CD4-positive, alpha-beta T cell (primary cell): ENCODE measurements around the gene XPO6. TPM values are rescaled to one million over a fixed set of nuclear protein-coding genes. Genes with fewer than 3 reads are reported as not detected.

Source experiments
- ATAC-seq: fragments of 200-7000 bp; cut with Tn5 transposase; one replicate; pipeline ENCODE4 v1.10.0; 2022; ENCODE audit warnings: mild to moderate bottlenecking; ENCODE audit not compliant: poor library complexity
- CTCF ChIA-PET: fragments of 350-600 bp; sonication (Branson Sonifier 250); formaldehyde crosslinking; loops from one replicate; lab custom pipeline; 2021; ENCODE audit warnings: antibody characterized with exemption, inconsistent platforms; lab: Charles Lee
- POLR2A ChIA-PET: fragments of 350-600 bp; sonication (Branson Sonifier 250); formaldehyde crosslinking; loops from one replicate; lab custom pipeline; 2021; ENCODE audit warnings: antibody characterized with exemption, inconsistent platforms; lab: Charles Lee
- DNase-seq, 14 experiments: peaks; one replicate each; pipeline ENCODE4 v3.0.0-alpha.2; 2013 to 2020; ENCODE audit warnings: mixed read lengths in 2 of 14
- H3K27ac ChIP-seq, 2 donors: one replicate each; pipeline versions ENCODE4 v1.5.1 to v1.7.0; 2013; ENCODE audit warnings: low read length in 2 of 2, low read depth in 1 of 2, mild to moderate bottlenecking in 1 of 2
- H3K27me3 ChIP-seq, 2 experiments: 1 replicate in 1 of 2; 2 replicates in 1 of 2; pipeline versions ENCODE4 v1.6.1 to v1.7.0; 2013; ENCODE audit warnings: low read length in 2 of 2, control low read depth in 1 of 2, mild to moderate bottlenecking in 1 of 2, moderate library complexity in 1 of 2; ENCODE audit not compliant: insufficient read depth in 2 of 2, control insufficient read depth in 1 of 2
- H3K36me3 ChIP-seq: one replicate; pipeline ENCODE4 v1.6.1; 2013; ENCODE audit warnings: low read length, control low read depth; ENCODE audit not compliant: insufficient read depth
- H3K4me1 ChIP-seq: one replicate; pipeline ENCODE4 v1.6.1; 2013; ENCODE audit warnings: low read length, control low read depth; ENCODE audit not compliant: insufficient read depth
- H3K4me3 ChIP-seq: one replicate; pipeline ENCODE4 v1.5.1; 2013; ENCODE audit warnings: mild to moderate bottlenecking, low read length, moderate library complexity
- H3K9me3 ChIP-seq, 2 experiments: 1 replicate in 1 of 2; 2 replicates in 1 of 2; pipeline versions ENCODE4 v1.6.1 to v1.7.0; 2013; ENCODE audit warnings: low read length in 2 of 2, mild to moderate bottlenecking in 2 of 2, control low read depth in 1 of 2, moderate library complexity in 1 of 2; ENCODE audit not compliant: control insufficient read depth in 1 of 2, insufficient read depth in 1 of 2
- H3K27ac Mint-ChIP-seq: one replicate; pipeline ENCODE4 v1.8.0; 2020; ENCODE audit warnings: mixed read lengths
- H3K27me3 Mint-ChIP-seq: one replicate; pipeline ENCODE4 v1.8.0; 2021; ENCODE audit warnings: mixed read lengths
- H3K36me3 Mint-ChIP-seq: one replicate; pipeline ENCODE4 v1.8.0; 2021; ENCODE audit warnings: low read depth, mixed read lengths
- H3K4me1 Mint-ChIP-seq: one replicate; pipeline ENCODE4 v1.8.0; 2021; ENCODE audit warnings: low read depth, mixed read lengths
- H3K4me3 Mint-ChIP-seq: one replicate; pipeline ENCODE4 v1.8.0; 2020; ENCODE audit warnings: mild to moderate bottlenecking, mixed read lengths
- H3K9me3 Mint-ChIP-seq: one replicate; pipeline ENCODE4 v1.8.0; 2020; ENCODE audit warnings: mixed read lengths
- CTCF ChIP-seq: fragments of 200-600 bp; IDR thresholded peaks from one replicate; pipeline ENCODE4 v1.8.0; 2022; ENCODE audit warnings: antibody characterized with exemption, mild to moderate bottlenecking
- intact Hi-C, 2 experiments: fragments of 100-400 bp; cut with DNase I in 1 of 2; cut with micrococcal nuclease in 1 of 2; formaldehyde crosslinking; loops; one replicate each; pipeline versions ENCODE4 v1.15.1 to v1.9.0; 2023 to 2025; cut with DNase I, micrococcal nuclease
- total RNA-seq, 174 experiments: library from RNA in 2 of 174; stranded (reverse) in 2 of 174; gene quantifications; one replicate each; pipeline ENCODE4 v1.2.3 and lab custom pipeline; 2021 to 2026

Gene XPO6
- total RNA-seq, 2 experiments from 2014 or later = 378 to 390 TPM

- Mint-ChIP-seq H3K4me3 (no peak overlapping the region), H3K27me3 (no peaks in the 10 kb centered on the region), H3K9me3 (no peaks in the 10 kb centered on the region), H3K4me1 (no peaks in the 10 kb centered on the region), H3K27ac (no peak overlapping the region), H3K36me3 (peaks cover 99% of the 10 kb centered on the region)
- H3K4me1 ChIP-seq = no peaks in the 10 kb centered on the region
- POLR2A ChIA-PET = no interaction called here
- no peak for TF ChIP-seq CTCF
- intact Hi-C loops = no loop called here
- H3K9me3 ChIP-seq = no peaks in the 10 kb centered on the region
- H3K4me3 ChIP-seq = no peak overlapping the region
- no peak for DNase-seq
- ATAC-seq = no peak
- CTCF ChIA-PET = no interaction called here
- no peaks in the 10 kb centered on the region for H3K27me3 ChIP-seq
- peaks cover 98% of the 10 kb centered on the region for H3K36me3 ChIP-seq
- H3K27ac ChIP-seq = no peak overlapping the region
Observed at GRCh38 chr16:28103516-28104170, 108.1 kb downstream of the XPO6 start.

GRCh38 chr16:28101533-28101890, 110.3 kb downstream of the XPO6 start:
- POLR2A ChIA-PET = no interaction called here
- CTCF ChIA-PET = no interaction called here
- Mint-ChIP-seq H3K4me3 (no peak overlapping the region), H3K27me3 (no peaks in the 10 kb centered on the region), H3K27ac (no peak overlapping the region), H3K36me3 (peaks cover 99% of the 10 kb centered on the region), H3K9me3 (no peaks in the 10 kb centered on the region), H3K4me1 (no peaks in the 10 kb centered on the region)
- no peak for ATAC-seq
- no peak for TF ChIP-seq CTCF
- Histone ChIP-seq H3K27me3 (no peaks in the 10 kb centered on the region), H3K9me3 (no peaks in the 10 kb centered on the region), H3K36me3 (peaks cover 97% of the 10 kb centered on the region), H3K27ac (no peak overlapping the region), H3K4me1 (no peaks in the 10 kb centered on the region), H3K4me3 (no peak overlapping the region)
- intact Hi-C loops = no loop called here
- no peak for DNase-seq

- Histone ChIP-seq H3K27me3 (no peaks in the 10 kb centered on the region), H3K27ac (no peak overlapping the region), H3K36me3 (peaks cover 95% of the 10 kb centered on the region), H3K9me3 (no peaks in the 10 kb centered on the region), H3K4me3 (no peak overlapping the region), H3K4me1 (no peaks in the 10 kb centered on the region)
- no peak overlapping the region for H3K27ac Mint-ChIP-seq
- no peak for DNase-seq
- no peaks in the 10 kb centered on the region for H3K27me3 Mint-ChIP-seq
- no peaks in the 10 kb centered on the region for H3K9me3 Mint-ChIP-seq
- ATAC-seq = no peak
- ChIA-PET POLR2A (no interaction called here), CTCF (no interaction called here)
- no peak for TF ChIP-seq CTCF
- intact Hi-C loops = no loop called here
- H3K36me3 Mint-ChIP-seq = peaks cover 96% of the 10 kb centered on the region
- no peak overlapping the region for H3K4me3 Mint-ChIP-seq
- H3K4me1 Mint-ChIP-seq = no peaks in the 10 kb centered on the region
Observed at GRCh38 chr16:28100810-28101532, 110.8 kb downstream of the XPO6 start.
